ENCODE results near the gene DAB1.

DAB1 gene

GRCh38 chr1:57157818-57158603 is 265.8 kb downstream of the DAB1 start:
- no peak for DNase-seq

GRCh38 chr1:57156907-57157306 is 267.0 kb downstream of the DAB1 start:
- DNase-seq = no peak

- DNase-seq = no peak
These were observed 277.8 kb downstream of the DAB1 start for GRCh38 chr1:57146100-57146499.

GRCh38 chr1:57142999-57143398 is 280.9 kb downstream of the DAB1 start:
- DNase-seq = no peak

GRCh38 chr1:57142169-57142568 is 281.7 kb downstream of the DAB1 start:
- no peak for DNase-seq

GRCh38 chr1:57138432-57139078 is 285.3 kb downstream of the DAB1 start:
- no peak for DNase-seq

GRCh38 chr1:57137980-57138379 is 285.9 kb downstream of the DAB1 start:
- no peak for DNase-seq

- no peak for DNase-seq
These were observed 289.1 kb downstream of the DAB1 start for GRCh38 chr1:57134803-57135202.

GRCh38 chr1:57133686-57134085 is 290.2 kb downstream of the DAB1 start:
- no peak for DNase-seq

- DNase-seq = no peak
These were observed 290.8 kb downstream of the DAB1 start for GRCh38 chr1:57132993-57133622.

- DNase-seq = no peak
These were observed 292.0 kb downstream of the DAB1 start for GRCh38 chr1:57131701-57132394.

- no peak for DNase-seq
These were observed 292.6 kb downstream of the DAB1 start for GRCh38 chr1:57131257-57131656.

- no peak for DNase-seq
These were observed 294.0 kb downstream of the DAB1 start for GRCh38 chr1:57129865-57130264.

- DNase-seq = no peak
These were observed 295.9 kb downstream of the DAB1 start for GRCh38 chr1:57127976-57128375.

- DNase-seq = no peak
These were observed 299.0 kb downstream of the DAB1 start for GRCh38 chr1:57124768-57125446.

- DNase-seq = no peak
These were observed 299.7 kb downstream of the DAB1 start for GRCh38 chr1:57124170-57124569.

- no peak for DNase-seq
These were observed 301.8 kb downstream of the DAB1 start for GRCh38 chr1:57122031-57122430.

- no peak for DNase-seq
These were observed 304.8 kb downstream of the DAB1 start for GRCh38 chr1:57118948-57119603.

- no peak for DNase-seq
These were observed 306.1 kb downstream of the DAB1 start for GRCh38 chr1:57117753-57118152.

GRCh38 chr1:57116871-57117270 is 307.0 kb downstream of the DAB1 start:
- DNase-seq = no peak

GRCh38 chr1:57115030-57115614 is 308.7 kb downstream of the DAB1 start:
- DNase-seq = no peak

GRCh38 chr1:57112148-57112547 is 311.7 kb downstream of the DAB1 start:
- DNase-seq = no peak

Data from CD4-positive, alpha-beta T cell treated with Interferon gamma for 1 hour (primary cell).